ENCODE results near the gene POU4F3.

POU4F3 gene

DNA sequence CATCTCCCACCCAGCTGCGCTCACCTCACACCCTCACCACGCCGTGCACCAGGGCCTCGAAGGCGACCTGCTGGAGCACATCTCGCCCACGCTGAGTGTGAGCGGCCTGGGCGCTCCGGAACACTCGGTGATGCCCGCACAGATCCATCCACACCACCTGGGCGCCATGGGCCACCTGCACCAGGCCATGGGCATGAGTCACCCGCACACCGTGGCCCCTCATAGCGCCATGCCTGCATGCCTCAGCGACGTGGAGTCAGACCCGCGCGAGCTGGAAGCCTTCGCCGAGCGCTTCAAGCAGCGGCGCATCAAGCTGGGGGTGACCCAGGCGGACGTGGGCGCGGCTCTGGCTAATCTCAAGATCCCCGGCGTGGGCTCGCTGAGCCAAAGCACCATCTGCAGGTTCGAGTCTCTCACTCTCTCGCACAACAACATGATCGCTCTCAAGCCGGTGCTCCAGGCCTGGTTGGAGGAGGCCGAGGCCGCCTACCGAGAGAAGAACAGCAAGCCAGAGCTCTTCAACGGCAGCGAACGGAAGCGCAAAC is 1.1 kb downstream of the POU4F3 start:
- TF ChIP-seq, protein P1, sequence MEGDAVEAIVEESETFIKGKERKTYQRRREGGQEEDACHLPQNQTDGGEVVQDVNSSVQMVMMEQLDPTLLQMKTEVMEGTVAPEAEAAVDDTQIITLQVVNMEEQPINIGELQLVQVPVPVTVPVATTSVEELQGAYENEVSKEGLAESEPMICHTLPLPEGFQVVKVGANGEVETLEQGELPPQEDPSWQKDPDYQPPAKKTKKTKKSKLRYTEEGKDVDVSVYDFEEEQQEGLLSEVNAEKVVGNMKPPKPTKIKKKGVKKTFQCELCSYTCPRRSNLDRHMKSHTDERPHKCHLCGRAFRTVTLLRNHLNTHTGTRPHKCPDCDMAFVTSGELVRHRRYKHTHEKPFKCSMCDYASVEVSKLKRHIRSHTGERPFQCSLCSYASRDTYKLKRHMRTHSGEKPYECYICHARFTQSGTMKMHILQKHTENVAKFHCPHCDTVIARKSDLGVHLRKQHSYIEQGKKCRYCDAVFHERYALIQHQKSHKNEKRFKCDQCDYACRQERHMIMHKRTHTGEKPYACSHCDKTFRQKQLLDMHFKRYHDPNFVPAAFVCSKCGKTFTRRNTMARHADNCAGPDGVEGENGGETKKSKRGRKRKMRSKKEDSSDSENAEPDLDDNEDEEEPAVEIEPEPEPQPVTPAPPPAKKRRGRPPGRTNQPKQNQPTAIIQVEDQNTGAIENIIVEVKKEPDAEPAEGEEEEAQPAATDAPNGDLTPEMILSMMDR (IDR thresholded peaks at IDR 0.05; ENCODE audit: extremely low read depth, missing control alignments): no peak
- DNase-seq (ENCODE audit: low spot score): no peak

- TF ChIP-seq, protein P1 (IDR thresholded peaks at IDR 0.05; ENCODE audit: extremely low read depth, missing control alignments): no peak
- DNase-seq (ENCODE audit: low spot score): peak; percentile 77
Measured at GRCh38 chr5:146340260-146341081, 1.8 kb downstream of the POU4F3 start.

- TF ChIP-seq, protein P1 (IDR thresholded peaks at IDR 0.05; ENCODE audit: extremely low read depth, missing control alignments): no peak
- no peak for DNase-seq (ENCODE audit: low spot score)
Measured at GRCh38 chr5:146341854-146342253, 3.2 kb downstream of the POU4F3 start.

- no peak for DNase-seq (ENCODE audit: low spot score)
- TF ChIP-seq, protein P1 (IDR thresholded peaks at IDR 0.05; ENCODE audit: extremely low read depth, missing control alignments): no peak
Measured at GRCh38 chr5:146342519-146342881, 3.9 kb downstream of the POU4F3 start.

GRCh38 chr5:146342882-146343865 is 4.5 kb downstream of the POU4F3 start:
- TF ChIP-seq, protein P1 (IDR thresholded peaks at IDR 0.05; ENCODE audit: extremely low read depth, missing control alignments): no peak
- DNase-seq (ENCODE audit: low spot score): no peak

GRCh38 chr5:146344155-146345118 is 5.8 kb downstream of the POU4F3 start:
- DNase-seq (ENCODE audit: low spot score): no peak
- TF ChIP-seq, protein P1 (IDR thresholded peaks at IDR 0.05; ENCODE audit: extremely low read depth, missing control alignments): no peak

Data from GM20000 (cell line).